GM12878 (cell line): ENCODE data around the gene CRYGA. TPM values are rescaled to one million over a fixed set of nuclear protein-coding genes. Genes with fewer than 3 reads are reported as not detected.
"Not testable (repeated sequence)": the region's sequence is repeated elsewhere in the genome, so short reads cannot be mapped to it uniquely, and the experiment has no call there.

Source experiments
- ATAC-seq: fragments of 200-7000 bp; cut with Tn5 transposase; 3 replicates; pipeline ENCODE4 v1.9.1; 2020; ENCODE audit warnings: mild to moderate bottlenecking, moderate library complexity
- BruUV-seq: library from RNA; stranded (reverse); fragments of 400-500 nt; replicated peaks from 2 replicates; lab custom pipeline; 2021; lab: Mats Ljungman, UMichigan
- CTCF ChIA-PET: fragments of 300-600 bp; sonication (Branson Sonifier 250); formaldehyde crosslinking; extraction: SDS; loops from one replicate; lab custom pipeline; 2021; ENCODE audit warnings: inconsistent platforms; lab: Yijun Ruan, JAX
- POLR2A ChIA-PET: fragments of 350-600 bp; formaldehyde crosslinking; extraction: SDS; loops from one replicate; lab custom pipeline; 2021; ENCODE audit warnings: inconsistent platforms; lab: Charles Lee
- RAD21 ChIA-PET: fragments of 300-600 bp; sonication (Branson Sonifier 250); formaldehyde crosslinking; loops from one replicate; lab custom pipeline; 2023; ENCODE audit warnings: antibody characterized with exemption; ENCODE audit not compliant: unreplicated experiment; lab: Charles Lee
- SMC1A ChIA-PET: fragments of 300-600 bp; sonication (Branson Sonifier 250); formaldehyde crosslinking; loops from one replicate; lab custom pipeline; 2023; ENCODE audit not compliant: unreplicated experiment, uncharacterized antibody; lab: Charles Lee
- DNase-seq: peaks from one replicate; pipeline ENCODE4 v3.0.0-alpha.2; 2011; ENCODE audit warnings: low read depth, low spot score
- FAIRE-seq: peaks from 3 replicates; lab custom pipeline; 2011; peaks lifted over from hg19 to GRCh38; lab: Jason Lieb, UNC
- H2AFZ ChIP-seq: 2 replicates; pipeline ENCODE4 v1.6.0; 2011; ENCODE audit warnings: low read depth, low read length, control low read depth; ENCODE audit not compliant: control insufficient read depth
- H3K27ac ChIP-seq: 2 replicates; pipeline ENCODE4 v1.5.1; 2011; ENCODE audit warnings: control low read depth; ENCODE audit not compliant: control insufficient read depth, insufficient read depth
- H3K27me3 ChIP-seq, 2 experiments: replicated peaks in 1 of 2; 2 replicates each; pipeline versions ENCODE4 v1.6.0 to v1.6.1; 2011; ENCODE audit warnings: low read length in 1 of 2; ENCODE audit not compliant: control insufficient read depth in 2 of 2, insufficient read depth in 2 of 2
- H3K36me3 ChIP-seq, 2 experiments: 2 replicates each; pipeline ENCODE4 v1.5.1; 2011; ENCODE audit warnings: low read length in 1 of 2; ENCODE audit not compliant: control insufficient read depth in 2 of 2, insufficient read depth in 2 of 2
- H3K4me1 ChIP-seq: 2 replicates; pipeline ENCODE4 v1.6.1; 2011; ENCODE audit warnings: mild to moderate bottlenecking, low read length, moderate library complexity, mixed read lengths; ENCODE audit not compliant: control insufficient read depth, insufficient read depth
- H3K4me2 ChIP-seq: 2 replicates; pipeline ENCODE4 v1.6.0; 2011; ENCODE audit warnings: control low read depth; ENCODE audit not compliant: control insufficient read depth, insufficient read depth
- H3K4me3 ChIP-seq: fragments of 200-600 bp; sonication (generic); 2 replicates; pipeline ENCODE4 v1.5.1; 2016
- H3K79me2 ChIP-seq: 2 replicates; pipeline ENCODE4 v1.6.0; 2011; ENCODE audit warnings: low read length; ENCODE audit not compliant: control insufficient read depth, insufficient read depth
- H3K9ac ChIP-seq: 2 replicates; pipeline ENCODE4 v1.8.0; 2011; ENCODE audit warnings: low read length, control low read depth, mixed read lengths; ENCODE audit not compliant: control insufficient read depth, insufficient read depth
- H3K9me3 ChIP-seq: replicated peaks from 3 replicates; pipeline ENCODE4 v1.5.1; 2011; ENCODE audit warnings: mild to moderate bottlenecking, low read length; ENCODE audit not compliant: control insufficient read depth, insufficient read depth
- H4K20me1 ChIP-seq: 2 replicates; pipeline ENCODE4 v1.6.0; 2011; ENCODE audit not compliant: control insufficient read depth, insufficient read depth
- CBX5 ChIP-seq: sonication (generic); IDR thresholded peaks from 2 replicates; pipeline ENCODE4 v1.6.1; 2016; ENCODE audit warnings: low read depth, moderate library complexity, mild to moderate bottlenecking, inconsistent platforms
- NR2F1 ChIP-seq: fragments of 450-650 bp; conservative IDR thresholded peaks from 2 replicates; pipeline ENCODE4 v1.6.1; 2017; ENCODE audit warnings: mild to moderate bottlenecking
- SIX5 ChIP-seq: IDR thresholded peaks from 2 replicates; pipeline ENCODE4 v1.6.1; 2011; ENCODE audit warnings: mild to moderate bottlenecking, low read depth, low read length, moderate library complexity; ENCODE audit not compliant: severe bottlenecking
- WGBS: methylation state at CpG from one replicate; pipeline ENCODE4 v1.1.6; 2016; ENCODE audit warnings: low lambda C conversion rate; ENCODE audit not compliant: insufficient replicate concordance, insufficient coverage; ENCODE audit errors: missing lambda C conversion rate; 5-methylcytosine and 5-hydroxymethylcytosine counted together
- in situ Hi-C: fragments of 300-500 bp; cut with MboI; formaldehyde crosslinking; loops from 9 replicates; pipeline ENCODE4 v1.14.3; 2018; ENCODE audit warnings: mixed read lengths
- intact Hi-C: fragments of 100-400 bp; cut with micrococcal nuclease; formaldehyde crosslinking; loops from one replicate; pipeline ENCODE4 v1.14.2; 2022; ENCODE audit not compliant: unreplicated experiment
- polyA plus RNA-seq, 11 experiments: library from polyadenylated mRNA; depleted of rRNA in 4 of 11; unstranded in 6 of 11; stranded (reverse) in 5 of 11; fragments of >200 nt; fragmentation: Nextera tagmentation in 4 of 11; fragmentation: Illumina TruSeq in 1 of 11; extraction: Ambion mirVana in 4 of 11; extraction: Trizol in 1 of 11; gene quantifications; 1 replicate in 1 of 11; 2 replicates in 10 of 11; pipeline versions ENCODE4 v1.2.1 to v1.2.3, GENCODE V29; 2011 to 2016; ENCODE audit warnings: inconsistent platforms in 2 of 11, missing spikeins in 2 of 11, low read depth in 1 of 11
- total RNA-seq, 4 experiments: library from RNA; depleted of rRNA in 3 of 4; stranded (reverse); fragments of >200 nt in 3 of 4; fragmentation: Illumina TruSeq in 1 of 4; extraction: Trizol in 1 of 4; gene quantifications; 2 replicates each; pipeline versions ENCODE4 v1.2.1 to v1.2.3, GENCODE V29; 2013 to 2021

The CRYGA gene
- total and polyA plus RNA-seq, 10 of the 15 experiments (the other 5 are each of a cell fraction or from before 2014, with no cell fraction given) = not detected

GRCh38 chr2:208124013-208124715, 39.2 kb downstream of the CRYGA start, which contains the start of gene CRYGD:
Gene CRYGD, minus strand, starts transcription at chr2:208124524. Its CDS starts 51 bp downstream, at chr2:208124473.
- H3K79me2 ChIP-seq, H3K27me3 ChIP-seq, in situ Hi-C loops, H3K4me3 ChIP-seq, H3K9me3 ChIP-seq, intact Hi-C loops, H3K4me1 ChIP-seq, FAIRE-seq, H4K20me1 ChIP-seq, H3K9ac ChIP-seq, SMC1A ChIA-PET, DNase-seq, H2AFZ ChIP-seq, BruUV-seq, H3K36me3 ChIP-seq, H3K4me2 ChIP-seq, ATAC-seq, CTCF ChIA-PET, H3K27ac ChIP-seq, RAD21 ChIA-PET: not testable (repeated sequence)
- 23% methylated on average over 46 of the region's 46 CpGs for whole genome bisulfite sequencing
- POLR2A ChIA-PET = interaction anchor here (0.6 kb wide), 1 partner anchor 99 kb away, joined by 5 read pairs; the partner anchor contains the start of gene PLEKHM3

- Histone ChIP-seq H3K27ac (no peak overlapping the region), H3K36me3 (no peaks in the 10 kb centered on the region), H3K9ac (no peak overlapping the region)
- intact Hi-C loops = no loop called here
- TF ChIP-seq SIX5 (no peak), CBX5 (no peak), NR2F1 (no peak)
- TF ChIP-seq, all 136 proteins: peak for 0
- Histone ChIP-seq H3K4me2 (no peak overlapping the region), H3K9me3 (no peaks in the 10 kb centered on the region; the same call in 2 of the 3 replicates), H3K27me3 (peaks cover 0 to 7% of the 10 kb centered on the region in 2 experiments; a peak in 1 of 4 replicates), H4K20me1 (no peaks in the 10 kb centered on the region), H3K79me2 (no peaks in the 10 kb centered on the region), H3K4me3 (no peak overlapping the region), H2AFZ (no peak overlapping the region), H3K4me1 (no peaks in the 10 kb centered on the region)
- BruUV-seq = no TSS peak
- ChIA-PET CTCF (no interaction called here), SMC1A (no interaction called here), RAD21 (no interaction called here), POLR2A (no interaction called here)
- FAIRE-seq = no peak
- DNase-seq = no peak
- 42% methylated on average over 1 of the region's 1 CpG for WGBS
- in situ Hi-C loops = no loop called here
- ATAC-seq = no peak
Observed at GRCh38 chr2:208122248-208122647, 41.1 kb downstream of the CRYGA start.
